Thoracic aorta (tissue), 2 donors: ENCODE measurements around the gene INKA1. TPM values are rescaled to one million over a fixed set of nuclear protein-coding genes. Genes with fewer than 3 reads are reported as not detected.

Source experiments
- ATAC-seq: fragments of 150-250 bp; one replicate; pipeline ENCODE4 v1.8.0; 2017; ENCODE audit warnings: low read depth; ENCODE audit not compliant: insufficient number of reproducible peaks, low FRiP score
- DNase-seq: peaks from one replicate; pipeline ENCODE4 v3.0.0-alpha.2; 2020; ENCODE audit warnings: low spot score
- H3K27ac ChIP-seq, 2 donors: fragments of 200-600 bp; sonication (generic); 1 replicate in 1 of 2; 2 replicates in 1 of 2; pipeline ENCODE4 v1.5.1; 2016; ENCODE audit warnings: mild to moderate bottlenecking in 2 of 2, moderate library complexity in 2 of 2
- H3K27me3 ChIP-seq: fragments of 200-600 bp; sonication (generic); replicated peaks from 2 replicates; pipeline ENCODE4 v1.6.0; 2016; ENCODE audit warnings: mild to moderate bottlenecking; ENCODE audit not compliant: insufficient read depth
- H3K36me3 ChIP-seq: fragments of 200-600 bp; sonication (generic); one replicate; pipeline ENCODE4 v1.5.1; 2016
- H3K4me1 ChIP-seq, 2 donors: fragments of 200-600 bp; sonication (generic); 1 replicate in 1 of 2; 2 replicates in 1 of 2; pipeline versions ENCODE4 v1.5.1 to v1.6.0; 2016; ENCODE audit warnings: low read depth in 2 of 2, mild to moderate bottlenecking in 1 of 2; ENCODE audit not compliant: control insufficient read depth in 1 of 2
- H3K4me3 ChIP-seq: fragments of 200-600 bp; sonication (generic); 2 replicates; pipeline ENCODE4 v1.5.1; 2016; ENCODE audit warnings: mild to moderate bottlenecking
- H3K9me3 ChIP-seq: fragments of 200-600 bp; sonication (generic); 2 replicates; pipeline ENCODE4 v1.5.1; 2016
- total RNA-seq, 2 donors: library from RNA; depleted of rRNA; stranded (reverse); fragments of >200 nt; gene quantifications; one replicate each; pipeline versions ENCODE4 v1.1.0 to v1.2.3, GENCODE V29; 2016
- TF ChIP-seq, protein P1 (sequence below): fragments of 200-600 bp; sonication (generic); IDR thresholded peaks from one replicate; pipeline ENCODE4 v1.5.1; 2019; ENCODE audit warnings: antibody characterized with exemption

Gene INKA1
- total RNA-seq, 2 donors from 2014 or later, result 6.4 to 9.2 TPM

DNA sequence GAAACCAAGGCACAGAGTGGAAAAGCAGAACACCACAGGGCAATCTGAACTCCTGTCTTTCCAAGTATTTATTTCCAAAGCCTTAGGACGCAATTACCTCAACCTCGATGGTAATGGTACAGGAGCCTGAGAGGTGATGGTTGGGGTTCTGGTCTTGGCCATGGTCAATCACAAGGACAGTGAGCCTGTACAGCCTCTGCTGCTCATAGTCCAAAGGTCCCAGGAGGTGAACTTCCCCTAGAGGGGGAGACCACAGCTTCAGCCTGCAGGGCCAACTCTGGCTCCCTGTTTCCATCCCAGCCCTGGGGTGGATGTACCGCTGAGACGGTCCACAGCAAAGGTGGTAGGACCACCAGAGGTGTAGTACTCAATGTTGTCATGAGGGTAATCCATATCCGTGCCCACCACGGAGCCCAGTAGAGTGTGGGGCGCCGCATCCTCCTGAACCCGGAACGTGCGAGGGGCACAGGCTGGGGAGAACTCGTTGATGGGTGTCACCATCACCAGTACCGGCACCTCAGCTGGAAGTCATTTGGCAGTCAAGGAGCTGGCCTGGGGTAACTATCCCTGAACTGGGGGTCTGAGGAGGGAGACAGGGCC is 9.5 kb upstream of the INKA1 start:
- no peak for DNase-seq
- Histone ChIP-seq H3K27me3 (no peaks in the 10 kb centered on the region), H3K27ac (no peak overlapping the region)

DNA sequence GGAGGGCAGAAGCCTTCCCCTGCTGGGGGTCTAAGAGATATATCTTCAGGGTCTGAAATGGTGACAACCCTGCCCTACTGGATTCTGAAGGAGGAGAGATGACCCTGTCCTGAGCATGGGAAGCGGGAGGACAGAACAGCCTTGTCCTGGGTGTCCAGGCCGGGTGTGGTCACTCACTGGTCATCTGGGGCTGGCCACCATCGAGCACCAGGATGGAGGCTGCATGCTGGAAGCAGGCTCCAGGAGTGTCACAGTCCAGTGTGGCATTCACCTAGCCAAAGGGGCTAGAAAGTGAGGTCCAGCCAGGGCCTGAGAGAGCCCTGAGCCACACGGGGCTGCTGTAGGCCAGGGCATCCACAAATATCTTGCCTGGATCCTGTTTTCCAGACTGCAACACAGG is 8.6 kb upstream of the INKA1 start:
- Histone ChIP-seq H3K27me3 (no peaks in the 10 kb centered on the region), H3K36me3 (no peaks in the 10 kb centered on the region), H3K4me3 (no peak overlapping the region), H3K27ac (no peak overlapping the region), H3K9me3 (no peaks in the 10 kb centered on the region), H3K4me1 (peaks cover 0 to 4% of the 10 kb centered on the region in 2 donors)
- TF ChIP-seq, protein P1, sequence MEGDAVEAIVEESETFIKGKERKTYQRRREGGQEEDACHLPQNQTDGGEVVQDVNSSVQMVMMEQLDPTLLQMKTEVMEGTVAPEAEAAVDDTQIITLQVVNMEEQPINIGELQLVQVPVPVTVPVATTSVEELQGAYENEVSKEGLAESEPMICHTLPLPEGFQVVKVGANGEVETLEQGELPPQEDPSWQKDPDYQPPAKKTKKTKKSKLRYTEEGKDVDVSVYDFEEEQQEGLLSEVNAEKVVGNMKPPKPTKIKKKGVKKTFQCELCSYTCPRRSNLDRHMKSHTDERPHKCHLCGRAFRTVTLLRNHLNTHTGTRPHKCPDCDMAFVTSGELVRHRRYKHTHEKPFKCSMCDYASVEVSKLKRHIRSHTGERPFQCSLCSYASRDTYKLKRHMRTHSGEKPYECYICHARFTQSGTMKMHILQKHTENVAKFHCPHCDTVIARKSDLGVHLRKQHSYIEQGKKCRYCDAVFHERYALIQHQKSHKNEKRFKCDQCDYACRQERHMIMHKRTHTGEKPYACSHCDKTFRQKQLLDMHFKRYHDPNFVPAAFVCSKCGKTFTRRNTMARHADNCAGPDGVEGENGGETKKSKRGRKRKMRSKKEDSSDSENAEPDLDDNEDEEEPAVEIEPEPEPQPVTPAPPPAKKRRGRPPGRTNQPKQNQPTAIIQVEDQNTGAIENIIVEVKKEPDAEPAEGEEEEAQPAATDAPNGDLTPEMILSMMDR, result no peak
- ATAC-seq (no peak), DNase-seq (no peak)

More for the DNA sequence above, 9.5 kb upstream of the INKA1 start:
- Histone ChIP-seq H3K36me3 (no peaks in the 10 kb centered on the region), H3K9me3 (no peaks in the 10 kb centered on the region), H3K4me1 (no peaks in the 10 kb centered on the region), H3K4me3 (no peak overlapping the region)
- no peak for ATAC-seq
- TF ChIP-seq, protein P1, result no peak

DNA sequence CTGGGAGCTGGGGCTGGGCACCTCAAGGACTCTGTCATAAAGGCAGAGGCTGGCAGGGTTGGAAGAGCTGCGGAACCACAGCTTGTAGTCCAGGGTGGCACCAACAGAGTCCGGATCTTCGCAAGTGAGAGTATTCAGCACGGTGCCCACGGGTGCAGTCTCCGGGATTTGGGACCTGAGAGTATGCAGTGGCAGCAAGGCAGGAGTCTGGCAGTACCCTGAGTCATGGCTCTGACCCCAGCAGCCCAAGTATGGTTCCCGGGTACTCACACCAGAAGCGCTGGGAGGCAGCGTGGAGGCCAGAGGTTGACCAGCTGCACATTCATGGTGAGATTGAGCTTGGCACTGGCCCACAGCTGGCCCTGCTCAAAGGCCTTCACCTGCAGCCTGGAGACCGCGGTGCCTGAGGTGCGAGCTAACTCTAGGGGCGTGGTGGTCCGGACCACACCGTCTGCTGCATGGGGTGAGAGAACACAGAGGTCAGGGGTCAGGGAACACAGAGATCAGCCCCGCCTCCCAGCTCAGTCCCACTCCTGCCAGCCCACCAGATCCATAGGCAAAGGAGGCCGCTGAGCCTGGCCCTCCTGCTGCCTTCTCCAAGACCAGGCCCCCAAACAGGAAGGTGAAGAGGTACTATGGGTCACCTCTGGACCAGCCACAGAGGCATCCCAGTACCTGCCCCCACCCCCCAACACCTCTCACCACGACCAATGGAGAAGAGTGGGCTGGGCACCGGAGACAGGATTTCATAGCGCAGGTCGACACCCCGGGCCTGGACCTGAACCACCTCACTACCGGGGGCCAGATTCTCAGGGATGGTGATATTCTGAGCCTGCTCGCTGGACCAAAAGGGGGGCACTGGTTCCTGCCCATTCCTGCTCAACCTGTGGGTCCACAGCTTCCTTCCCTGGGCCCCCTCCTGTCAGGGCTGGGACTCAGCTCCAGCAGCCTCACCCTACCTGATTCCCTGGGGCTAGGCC is 7.8 kb upstream of the INKA1 start:
- H3K36me3 ChIP-seq, result no peaks in the 10 kb centered on the region
- H3K4me1 ChIP-seq, result peaks cover 0 to 4% of the 10 kb centered on the region in 2 donors
- no peaks in the 10 kb centered on the region for H3K27me3 ChIP-seq
- ATAC-seq (no peak), DNase-seq (no peak)
- TF ChIP-seq, protein P1, result no peak
- no peaks in the 10 kb centered on the region for H3K9me3 ChIP-seq
- H3K27ac ChIP-seq, result no peak overlapping the region
- no peak overlapping the region for H3K4me3 ChIP-seq

DNA sequence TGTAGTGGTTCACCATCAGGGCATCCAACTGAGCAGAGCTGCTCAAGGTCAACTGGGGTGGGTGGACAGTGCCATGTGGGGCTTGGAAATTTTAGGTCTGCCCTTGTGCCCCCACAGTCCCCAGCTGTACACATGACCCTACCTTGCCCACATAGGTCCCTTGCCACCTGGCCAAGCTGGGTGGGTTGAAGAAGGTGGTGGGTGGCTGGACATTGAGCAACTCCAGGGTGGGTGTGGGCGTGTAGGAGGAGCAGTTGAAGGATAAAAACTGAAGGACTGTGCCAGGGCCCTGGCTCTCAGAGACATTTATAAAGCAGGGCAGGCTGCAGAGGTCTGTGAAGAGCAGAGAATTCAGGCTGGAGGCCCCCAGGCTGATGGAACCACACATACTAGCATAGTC is 4.0 kb upstream of the INKA1 start:
- no peaks in the 10 kb centered on the region for H3K36me3 ChIP-seq
- H3K27me3 ChIP-seq, result no peaks in the 10 kb centered on the region
- ATAC-seq (no peak), DNase-seq (no peak)
- no peak overlapping the region for H3K4me3 ChIP-seq
- TF ChIP-seq, protein P1, result no peak
- H3K9me3 ChIP-seq, result no peaks in the 10 kb centered on the region
- peaks cover 3 to 9% of the 10 kb centered on the region in 2 donors for H3K4me1 ChIP-seq
- H3K27ac ChIP-seq, result no peak overlapping the region

DNA sequence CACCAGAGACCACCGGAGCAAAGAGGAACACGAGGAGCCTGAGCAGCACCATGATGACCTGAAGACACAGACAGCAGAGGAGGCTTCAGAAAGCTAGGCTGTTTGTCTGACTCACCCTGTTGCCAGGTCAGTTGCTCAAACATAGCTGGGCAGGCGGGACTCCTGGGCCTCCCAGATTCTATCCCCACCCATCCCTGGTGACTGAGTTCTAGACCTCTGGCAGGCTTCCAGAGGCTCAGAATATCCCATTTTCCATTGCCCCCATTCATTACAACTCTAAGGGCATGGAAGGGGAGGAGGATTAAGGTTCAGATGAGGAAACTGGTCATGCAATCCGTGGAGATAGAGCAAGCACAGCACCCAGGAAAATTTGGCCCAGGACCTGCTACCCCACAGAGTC is 3.3 kb upstream of the INKA1 start, which contains the start of gene CDHR4:
CDHR4 (minus strand) TSS at position 113 of the 400 bp plus-strand sequence; CDS start at position 52, 61 bp downstream.
- no peaks in the 10 kb centered on the region for H3K36me3 ChIP-seq
- no peaks in the 10 kb centered on the region for H3K27me3 ChIP-seq
- peak within 1 kb of the TSS in 1 of 2 donors; percentile 42 for H3K27ac ChIP-seq
- H3K9me3 ChIP-seq, result no peaks in the 10 kb centered on the region
- TF ChIP-seq, protein P1, result no peak
- H3K4me3 ChIP-seq, result no peak within 1 kb of the TSS
- ATAC-seq (no peak), DNase-seq (no peak)
- peaks cover 10 to 16% of the 10 kb centered on the region in 2 donors for H3K4me1 ChIP-seq
